IPS-NIHi11 (cell line): Measurements from ENCODE around the gene PGAM2.
"Not testable (repeated sequence)": the region's sequence is repeated elsewhere in the genome, so short reads cannot be mapped to it uniquely, and the experiment has no call there.

Source experiments
- DNase-seq: peaks from one replicate; pipeline ENCODE4 v3.0.0; 2012; ENCODE audit warnings: mixed read lengths, low spot score

The PGAM2 gene

DNA sequence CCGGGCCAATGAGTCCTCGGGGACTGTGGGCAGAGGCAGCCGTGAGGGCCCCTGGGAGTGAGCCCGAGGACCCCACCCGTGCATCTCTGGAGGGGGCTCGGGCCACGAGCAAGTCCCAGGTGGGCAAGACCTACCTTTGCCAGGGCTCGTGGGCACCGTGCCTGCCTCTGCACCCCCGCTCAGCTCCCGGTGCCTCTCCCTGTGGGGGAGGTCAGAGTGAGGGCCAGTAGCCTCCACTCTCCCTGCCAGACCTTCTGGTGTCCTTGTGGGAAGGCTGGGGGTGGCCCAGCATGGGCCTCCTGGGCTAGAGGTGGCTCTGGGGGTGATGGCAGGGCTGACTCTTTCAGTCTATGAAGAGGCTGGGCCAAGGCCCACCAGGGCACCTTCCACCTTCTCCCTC lies 35.9 kb downstream of the PGAM2 start:
- DNase-seq, result not testable (repeated sequence)

DNA sequence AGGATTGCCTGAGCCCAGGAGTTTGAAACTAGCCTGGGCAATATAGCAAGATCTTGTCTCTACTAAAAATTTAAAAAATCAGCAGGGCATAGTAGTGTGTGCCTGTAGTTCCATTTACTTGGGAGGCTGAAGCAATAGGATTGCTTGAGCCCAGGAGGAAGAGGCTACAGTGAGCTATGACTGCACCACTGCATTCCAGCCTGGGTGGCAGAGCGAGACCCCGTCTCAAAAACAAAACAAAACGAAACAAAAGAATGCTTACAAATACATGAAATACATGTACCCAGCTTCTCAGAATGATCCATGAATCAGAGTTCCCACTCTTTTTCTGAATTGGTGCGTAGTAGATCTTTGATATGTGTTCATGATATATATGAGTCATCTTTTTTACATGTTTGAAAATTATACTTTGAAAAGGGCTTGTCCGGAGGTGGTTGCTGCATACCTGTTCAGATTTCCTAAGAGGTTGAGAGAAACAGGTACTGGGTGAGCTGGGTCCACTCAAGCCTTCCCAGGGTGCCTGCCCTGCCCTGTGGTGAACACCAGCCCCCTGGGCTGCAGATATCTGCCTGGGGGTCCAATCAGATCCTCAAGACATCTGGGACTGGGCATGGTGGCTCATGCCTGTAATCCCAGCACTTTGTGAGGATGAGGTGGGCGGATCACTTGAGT lies 42.4 kb downstream of the PGAM2 start:
- DNase-seq, result not testable (repeated sequence)

DNA sequence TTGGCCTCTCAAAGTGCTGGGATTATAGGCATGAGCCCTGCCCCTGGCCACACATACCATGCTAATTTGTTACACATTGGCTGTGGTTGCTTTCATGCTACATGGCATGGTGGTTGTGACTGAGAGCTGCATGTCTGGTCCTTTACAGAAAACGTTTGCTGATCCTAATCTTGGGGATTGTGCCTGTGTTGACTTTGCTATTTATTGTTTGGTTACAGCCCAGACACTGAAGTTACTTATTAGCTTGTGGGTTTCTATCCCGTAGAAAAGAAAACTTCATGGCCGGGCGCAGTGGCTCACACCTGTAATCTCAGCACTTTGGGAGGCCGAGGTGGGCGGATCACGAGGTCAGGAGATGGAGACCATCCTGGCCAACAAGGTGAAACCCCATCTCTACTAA lies 43.3 kb downstream of the PGAM2 start:
- not testable (repeated sequence) for DNase-seq

DNA sequence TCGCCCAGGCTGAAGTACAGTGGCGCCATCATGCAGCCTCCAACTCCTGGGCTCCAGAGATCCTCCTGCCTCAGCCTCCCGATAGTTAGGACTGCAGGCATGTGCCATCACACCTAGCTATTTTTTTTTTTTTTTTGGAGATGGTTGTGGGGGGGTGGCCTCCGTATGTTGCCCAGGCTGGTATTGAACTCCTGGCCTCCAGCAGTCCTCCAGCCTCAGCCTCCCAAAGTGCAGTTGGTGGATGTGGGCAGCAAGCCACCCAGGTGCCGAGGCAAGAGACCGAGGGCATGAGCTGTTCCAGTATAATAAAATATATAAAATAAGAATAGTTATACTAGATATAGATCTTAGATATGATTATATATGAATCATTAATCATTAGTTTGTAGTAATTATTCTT lies 45.5 kb downstream of the PGAM2 start:
- not testable (repeated sequence) for DNase-seq

DNA sequence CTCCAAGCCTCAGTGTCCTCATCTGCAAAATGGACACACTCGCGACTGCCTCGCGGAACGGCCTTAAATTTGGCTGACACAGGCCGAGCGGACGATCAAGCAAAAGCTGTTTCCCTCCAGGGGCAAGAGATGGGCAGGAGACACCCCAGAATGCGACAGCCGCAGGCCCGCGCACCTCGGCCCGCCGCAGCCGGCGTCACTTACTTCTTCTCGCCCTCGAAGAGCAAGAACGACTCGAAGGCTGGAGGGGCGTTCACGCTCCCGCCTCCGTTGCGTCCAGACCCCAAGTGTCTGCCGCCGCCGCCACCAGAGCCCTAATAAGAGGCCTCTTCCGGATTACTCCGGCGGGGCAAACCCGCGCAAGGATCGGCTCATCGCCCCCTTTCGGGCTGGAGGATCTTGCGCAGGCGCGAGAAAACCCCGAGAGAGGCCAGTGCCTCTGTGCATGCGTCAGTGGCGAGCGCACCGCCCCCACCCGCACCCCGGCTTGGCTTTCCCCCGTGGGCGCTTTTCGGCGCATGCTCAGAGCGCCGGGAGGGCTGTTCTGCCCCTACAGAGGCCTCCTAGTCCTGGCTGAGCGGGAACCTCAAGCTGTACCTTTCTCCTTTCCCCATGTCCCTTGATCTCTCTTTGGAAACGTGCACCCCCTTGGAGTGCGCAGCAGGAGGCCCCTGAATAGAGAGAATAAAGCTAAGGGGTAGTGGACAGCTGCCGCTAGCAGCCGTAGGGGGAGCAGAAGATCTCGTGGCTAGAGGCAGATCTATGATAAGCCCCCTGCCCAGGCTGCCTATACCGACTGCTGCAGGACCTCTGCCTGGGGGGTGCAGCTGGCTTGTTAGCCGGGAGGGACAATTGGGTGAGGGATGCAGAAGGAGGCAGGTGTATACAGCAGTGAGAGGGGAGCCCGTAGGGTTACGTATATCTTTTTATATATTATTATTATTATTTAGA lies 46.2 kb downstream of the PGAM2 start:
- peak; percentile 94 for DNase-seq

DNA sequence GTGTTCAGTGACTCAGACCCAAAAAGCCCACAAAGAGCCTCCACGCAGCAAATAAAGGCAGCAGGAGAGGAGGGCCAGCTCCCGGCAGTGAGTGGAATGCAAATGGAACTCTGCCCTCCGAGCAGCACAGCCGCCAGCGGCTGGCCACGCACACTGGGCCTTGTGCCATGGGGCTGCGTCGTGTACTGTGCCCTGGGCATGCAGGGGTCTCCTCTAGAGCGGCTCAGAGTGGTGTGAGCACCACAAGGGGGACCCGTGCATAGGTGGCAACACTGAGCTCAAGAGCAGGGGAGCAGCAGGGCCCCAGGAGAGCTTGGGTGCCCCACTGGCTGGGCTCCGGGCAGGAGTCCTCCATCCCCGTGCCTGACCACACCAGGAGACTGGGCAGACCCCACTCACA lies 50.3 kb downstream of the PGAM2 start:
- not testable (repeated sequence) for DNase-seq
